D721Med (cell line): ENCODE results near the gene SDS.

Experiments used
- DNase-seq: peaks from one replicate; pipeline ENCODE4 v3.0.0; 2011; ENCODE audit warnings: low spot score; ENCODE audit not compliant: insufficient read length
- FAIRE-seq: peaks from 2 replicates; lab custom pipeline; 2011; peaks lifted over from hg19 to GRCh38; lab: Jason Lieb, UNC
- CTCF ChIP-seq: IDR thresholded peaks from 2 replicates; pipeline ENCODE4 v1.5.1; 2012; ENCODE audit warnings: mild to moderate bottlenecking, control low read depth; ENCODE audit not compliant: insufficient read depth; ENCODE audit errors: missing control alignments

SDS gene

GRCh38 chr12:113427882-113428281, 24.2 kb upstream of the SDS start:
- FAIRE-seq (no peak), DNase-seq (no peak)
- no peak for TF ChIP-seq CTCF

- TF ChIP-seq CTCF: no peak
- no peak for DNase-seq
- no peak for FAIRE-seq
Observed at GRCh38 chr12:113425960-113426453, 22.3 kb upstream of the SDS start.

GRCh38 chr12:113424915-113425823, 21.5 kb upstream of the SDS start:
- DNase-seq (peak; percentile 43), FAIRE-seq (no peak)
- peak; percentile 57 for TF ChIP-seq CTCF

GRCh38 chr12:113424456-113424855, 20.8 kb upstream of the SDS start:
- no peak for TF ChIP-seq CTCF

GRCh38 chr12:113422886-113423669, 19.4 kb upstream of the SDS start:
- TF ChIP-seq CTCF: no peak
- no peak for DNase-seq

More at GRCh38 chr12:113424456-113424855, 20.8 kb upstream of the SDS start:
- DNase-seq: no peak
- FAIRE-seq: no peak

GRCh38 chr12:113422030-113422885, 18.6 kb upstream of the SDS start, which contains the start of gene SDSL:
Gene SDSL, plus strand, starts transcription at chr12:113422380. Its CDS starts 5,603 bp downstream, at chr12:113427983.
- FAIRE-seq (no peak), DNase-seq (no peak)
- TF ChIP-seq CTCF: no peak

More at GRCh38 chr12:113422886-113423669, 19.4 kb upstream of the SDS start:
- FAIRE-seq: no peak
